Dermis blood vessel endothelial cell (primary cell): ENCODE data around the gene CHRM4. TPM values are rescaled to one million over a fixed set of nuclear protein-coding genes. Genes with fewer than 3 reads are reported as not detected.

Source experiments
- DNase-seq: peaks from one replicate; pipeline ENCODE4 v3.0.0; 2010
- total RNA-seq: library from RNA; depleted of rRNA; stranded (reverse); fragments of >200 nt; gene quantifications from 2 replicates; pipeline ENCODE4 v1.2.3, GENCODE V29; 2014

CHRM4 gene
- total RNA-seq, result 0.09 and 0.17 TPM in 2 replicates

DNA sequence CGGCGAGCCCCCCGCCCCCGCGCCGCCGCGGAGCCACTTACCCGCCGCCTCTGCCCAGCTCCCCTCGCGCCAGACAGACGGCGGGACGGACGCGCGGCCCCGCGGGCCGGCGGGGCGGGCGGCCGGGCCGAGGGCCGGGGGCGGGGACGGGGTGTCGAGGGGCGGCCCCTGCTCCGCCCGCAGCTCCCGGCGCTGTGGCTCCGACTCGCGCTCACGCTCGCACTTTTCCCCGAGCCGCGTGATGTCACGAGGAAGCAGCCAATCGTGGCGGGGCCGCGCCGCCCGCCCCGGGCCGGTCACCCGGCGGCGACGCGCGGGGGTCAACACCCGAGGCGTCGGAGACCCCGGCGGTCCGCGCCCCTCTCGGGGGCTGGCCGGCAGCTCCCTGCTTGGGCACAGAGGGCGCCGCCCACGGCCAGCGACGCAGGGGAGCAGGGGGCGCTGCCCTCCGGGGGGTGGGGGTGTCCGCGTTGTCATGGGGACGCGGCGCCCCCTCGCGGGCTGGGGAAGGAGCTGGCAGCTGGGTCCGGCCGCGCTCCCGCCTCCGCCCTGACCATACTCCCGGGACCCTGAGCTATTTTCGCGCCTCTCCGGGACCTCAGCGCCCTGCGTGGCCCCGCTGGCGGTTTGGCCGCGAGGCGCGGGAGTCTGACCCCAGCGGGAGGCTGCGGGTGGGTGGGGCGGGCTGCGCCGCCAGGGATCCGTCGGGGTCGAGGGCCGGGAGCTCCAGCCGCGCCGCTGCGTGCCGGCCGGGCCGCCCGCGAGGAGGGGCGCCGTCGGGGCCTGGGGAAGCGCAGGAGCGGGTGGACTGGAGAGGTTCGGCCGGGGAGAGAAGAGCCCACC lies at the start of gene CHRM4:
CHRM4 (minus strand) TSS at position 199 of the 843 bp plus-strand sequence. CDS start 5,219 bp downstream, outside the sequence.
- DNase-seq, result peak; percentile 64

DNA sequence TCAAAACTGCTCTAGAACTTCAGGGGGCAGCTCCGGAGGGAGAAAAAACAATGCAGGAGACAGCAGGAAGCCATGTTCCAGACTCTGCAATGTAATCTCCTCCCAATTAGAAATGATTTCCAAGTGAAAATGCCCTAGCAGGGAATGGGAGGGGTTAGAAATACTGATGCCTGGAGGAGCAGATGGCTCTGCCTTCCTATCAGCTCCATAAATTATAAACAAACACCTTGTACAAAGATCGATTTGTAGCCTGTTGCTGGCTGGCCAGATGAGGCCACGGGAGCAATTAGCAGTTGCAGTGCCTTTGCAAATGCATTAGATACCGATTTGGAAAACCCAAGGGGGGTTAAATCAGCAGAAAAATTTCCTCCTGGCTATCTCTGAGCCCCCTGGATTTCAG lies 46.6 kb upstream of the CHRM4 start:
- DNase-seq, result peak; percentile 32

DNA sequence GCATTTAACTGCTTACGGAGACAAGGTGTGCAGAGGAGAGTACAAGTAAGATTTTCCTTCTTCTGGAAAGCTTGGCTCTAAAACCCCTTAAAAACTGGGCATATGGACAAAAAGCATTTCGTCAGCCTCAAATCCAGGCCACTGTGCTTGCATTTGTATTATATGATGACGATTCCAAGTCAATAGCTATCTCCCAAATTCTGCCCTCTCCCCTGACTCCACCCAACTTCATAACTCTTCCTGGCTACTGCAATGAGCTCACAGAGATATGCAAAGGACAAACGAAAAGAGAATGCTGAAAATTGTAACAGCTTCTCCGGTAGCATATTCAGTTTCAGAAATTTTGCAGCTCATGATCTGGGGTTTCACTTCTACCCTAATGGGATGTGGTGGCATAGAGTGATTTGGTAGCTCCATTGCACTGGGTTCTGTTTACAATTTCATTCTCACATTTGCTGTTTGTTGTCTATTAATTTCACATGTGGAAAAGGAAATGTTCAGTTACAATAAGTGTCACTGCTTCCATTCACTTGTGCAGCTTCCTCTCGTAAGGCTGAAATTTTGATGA lies 45.6 kb upstream of the CHRM4 start:
- peak; percentile 31 for DNase-seq

DNA sequence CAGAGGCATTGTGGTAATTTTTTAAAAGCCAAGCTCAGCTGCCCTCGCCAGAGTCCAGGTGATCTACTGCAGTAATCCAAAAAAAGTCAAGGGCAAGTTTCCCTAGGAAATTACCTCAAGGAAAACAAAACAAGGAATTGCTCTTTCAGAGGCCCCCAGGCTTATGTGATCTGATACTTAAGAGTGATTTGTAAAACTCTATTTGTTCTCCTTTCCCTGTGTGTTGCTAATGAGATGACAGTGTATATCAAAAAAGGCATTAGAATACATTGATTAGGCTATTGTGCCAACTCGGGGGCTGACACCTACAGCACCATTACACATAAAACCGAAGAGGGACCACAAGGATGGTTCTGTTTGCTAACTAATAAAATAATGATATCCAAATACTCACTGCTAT lies 44.5 kb upstream of the CHRM4 start:
- DNase-seq, result no peak

DNA sequence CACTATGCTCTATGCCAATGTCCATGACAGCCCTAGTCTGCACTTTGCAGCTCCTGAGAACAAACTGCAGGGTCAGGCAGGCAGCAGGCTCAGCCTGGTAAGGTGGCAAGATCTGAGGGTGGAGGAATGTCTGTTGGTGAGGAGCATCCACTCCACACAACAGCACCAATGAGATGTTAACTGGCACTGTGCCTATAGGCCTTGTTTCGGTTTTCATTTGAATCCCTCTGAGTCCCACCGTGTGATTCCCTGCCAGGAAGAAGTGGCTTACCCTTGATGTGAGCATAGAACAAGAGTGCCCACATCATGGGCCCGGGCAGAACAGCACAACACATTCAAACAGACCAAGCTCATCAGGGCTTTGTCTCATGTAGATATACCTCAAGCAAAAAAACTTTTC lies 44.1 kb upstream of the CHRM4 start:
- DNase-seq, result peak; percentile 14

DNA sequence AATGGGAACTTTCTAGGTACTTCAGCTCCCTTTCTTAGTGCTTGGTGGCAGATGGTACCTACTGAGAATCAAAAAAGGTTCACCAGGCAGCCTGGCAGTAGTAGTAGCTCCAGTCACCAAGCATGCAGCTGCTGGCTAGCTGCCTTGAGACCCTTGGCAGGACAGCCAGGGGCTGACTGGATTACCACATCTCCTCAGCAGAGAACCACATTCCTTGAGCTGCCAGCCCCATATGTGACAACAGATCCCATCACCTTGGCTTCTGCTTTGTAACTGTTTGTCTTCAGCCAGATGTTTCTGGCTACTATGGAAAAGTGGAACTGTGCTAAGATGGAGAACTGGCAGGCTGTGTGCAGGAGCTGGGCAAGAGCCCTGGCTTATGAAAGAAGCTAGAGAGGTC lies 39.6 kb upstream of the CHRM4 start:
- no peak for DNase-seq

DNA sequence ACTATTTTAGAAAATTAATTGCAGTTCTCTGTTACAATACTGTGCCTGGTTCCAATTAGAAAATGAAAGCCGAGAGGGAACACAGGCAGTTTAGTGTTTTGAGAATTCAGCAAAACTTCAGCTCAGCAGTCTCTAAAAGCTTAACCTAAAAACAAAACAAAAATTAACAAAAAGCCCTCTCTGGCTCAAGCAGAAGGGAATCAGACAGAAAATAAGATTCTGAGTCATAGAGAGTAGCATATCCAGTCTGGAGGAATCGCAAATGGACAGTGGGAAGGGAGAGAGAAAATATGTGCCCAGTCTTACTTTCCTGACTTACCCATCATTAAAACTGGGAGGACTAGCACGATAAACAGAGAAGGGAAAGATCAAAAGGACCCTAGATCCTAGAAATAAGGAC lies 38.1 kb upstream of the CHRM4 start:
- no peak for DNase-seq

DNA sequence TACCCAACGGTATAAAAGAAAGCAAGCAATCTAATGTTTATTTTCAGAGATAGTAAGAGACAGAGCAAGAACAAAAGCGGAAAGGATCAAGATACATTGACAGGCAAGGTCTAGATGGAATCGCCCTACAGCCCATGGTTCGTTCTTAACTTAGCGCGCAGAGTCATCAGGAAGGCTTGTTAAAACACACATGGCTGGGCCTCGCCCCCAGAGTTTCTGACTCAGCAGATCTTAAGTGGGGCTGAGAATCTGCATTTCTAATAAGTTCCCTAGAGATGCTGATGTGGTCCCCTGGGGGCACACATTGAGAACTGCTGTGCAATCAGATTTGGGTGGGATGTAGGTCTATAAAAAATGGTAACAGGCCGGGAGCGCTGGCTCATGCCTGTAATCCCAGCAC lies 35.8 kb upstream of the CHRM4 start:
- no peak for DNase-seq

DNA sequence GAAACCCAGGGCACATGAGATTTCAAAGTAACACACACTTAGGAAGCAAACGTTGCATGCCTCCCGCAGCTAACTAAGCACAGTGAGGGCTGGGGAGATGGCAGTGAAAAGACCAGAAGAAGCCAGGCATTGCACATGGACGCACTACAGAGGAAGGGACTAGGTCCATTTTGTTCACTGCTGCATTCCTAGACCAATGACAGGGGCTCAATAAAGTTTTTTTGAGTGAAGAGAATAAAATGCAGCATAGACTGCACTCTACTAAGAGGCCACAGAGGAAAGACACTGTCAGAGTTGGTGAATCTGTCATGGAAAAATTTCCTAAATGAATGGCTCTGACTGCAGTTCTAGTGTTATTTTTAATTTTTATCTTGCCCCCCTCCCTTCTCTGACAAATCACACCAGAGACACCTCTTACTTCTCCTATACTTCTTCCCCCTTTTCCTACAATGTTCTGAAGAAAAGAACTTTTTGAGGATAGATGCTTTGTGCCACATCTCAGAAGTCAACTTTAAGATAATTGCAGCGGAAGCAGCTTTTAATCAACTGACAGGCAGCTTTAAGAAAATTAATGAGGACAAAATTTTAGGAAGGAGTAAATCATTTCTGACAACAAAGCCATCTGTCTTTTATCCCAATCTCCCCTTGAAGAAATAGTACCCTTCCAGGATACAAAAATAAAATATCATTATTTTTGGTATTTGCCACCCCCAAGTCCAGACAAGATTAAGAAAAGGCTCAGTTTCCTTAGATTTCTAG lies 34.8 kb upstream of the CHRM4 start:
- DNase-seq, result no peak

DNA sequence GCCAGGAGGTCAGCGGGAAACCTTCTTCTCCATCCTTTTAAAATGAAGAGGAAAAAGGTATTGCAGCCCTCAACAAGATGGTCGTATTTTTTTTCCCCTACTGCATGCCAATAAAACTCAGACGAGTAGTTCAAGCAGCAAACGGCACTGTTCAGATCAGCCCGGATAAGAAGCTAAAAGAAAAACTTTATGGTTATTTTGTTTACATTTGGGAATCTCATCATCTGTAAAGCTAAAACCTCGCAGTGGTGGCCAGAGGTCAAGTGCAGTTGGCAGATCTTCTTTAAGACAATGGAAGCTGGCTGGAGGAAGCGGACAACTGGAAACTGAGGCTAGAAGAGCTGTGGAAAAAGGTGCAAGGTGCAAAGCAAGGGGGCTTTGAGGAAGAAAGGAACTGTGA lies 31.0 kb upstream of the CHRM4 start:
- no peak for DNase-seq

DNA sequence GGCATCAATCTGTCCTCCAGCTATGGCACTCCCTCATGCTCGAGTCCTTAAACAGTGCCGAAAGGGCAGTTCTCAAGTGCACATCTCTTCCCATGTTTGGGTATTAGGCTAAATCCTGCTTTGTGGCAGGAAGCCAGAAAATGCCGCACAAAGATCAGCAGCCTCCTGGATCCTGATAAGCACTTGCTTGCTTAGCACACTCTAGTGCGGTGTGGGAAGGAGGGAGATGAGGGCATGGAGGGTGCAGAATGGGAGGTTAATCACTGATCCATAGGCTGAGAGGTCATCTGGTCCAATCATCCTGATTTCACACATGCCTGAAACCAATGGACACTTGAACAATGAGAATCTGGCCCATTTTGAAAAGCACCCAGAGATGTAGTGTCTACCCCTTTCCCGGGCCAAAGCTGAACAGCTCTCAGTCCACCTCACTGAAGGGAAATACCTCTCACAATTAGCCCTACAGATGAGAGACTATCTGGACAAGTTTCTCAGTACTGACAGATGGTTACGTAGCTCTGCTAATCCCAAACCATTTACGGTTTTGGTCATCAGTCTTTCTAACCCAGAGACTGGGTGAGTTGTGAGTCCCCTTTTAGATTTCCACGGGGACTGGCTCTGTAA lies 29.8 kb upstream of the CHRM4 start:
- no peak for DNase-seq

DNA sequence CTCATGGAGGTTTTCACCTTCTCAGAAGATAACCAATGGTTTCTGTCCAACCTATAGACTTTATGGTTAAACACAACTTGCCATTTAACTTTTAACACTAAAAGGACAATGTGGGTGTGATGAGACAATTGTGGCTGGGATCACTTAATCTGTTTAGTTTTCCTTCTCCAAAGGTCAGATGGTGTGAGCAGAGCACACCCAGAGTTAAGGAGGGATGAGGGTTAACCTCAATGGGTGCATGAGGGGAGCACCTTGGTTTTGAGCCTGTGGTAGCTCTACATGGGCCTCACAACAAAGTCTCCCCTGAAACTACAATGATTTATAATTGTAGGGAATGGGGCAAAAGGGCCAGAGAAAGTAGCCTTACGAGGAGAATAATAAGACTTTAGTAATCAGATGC lies 28.9 kb upstream of the CHRM4 start:
- DNase-seq, result no peak

DNA sequence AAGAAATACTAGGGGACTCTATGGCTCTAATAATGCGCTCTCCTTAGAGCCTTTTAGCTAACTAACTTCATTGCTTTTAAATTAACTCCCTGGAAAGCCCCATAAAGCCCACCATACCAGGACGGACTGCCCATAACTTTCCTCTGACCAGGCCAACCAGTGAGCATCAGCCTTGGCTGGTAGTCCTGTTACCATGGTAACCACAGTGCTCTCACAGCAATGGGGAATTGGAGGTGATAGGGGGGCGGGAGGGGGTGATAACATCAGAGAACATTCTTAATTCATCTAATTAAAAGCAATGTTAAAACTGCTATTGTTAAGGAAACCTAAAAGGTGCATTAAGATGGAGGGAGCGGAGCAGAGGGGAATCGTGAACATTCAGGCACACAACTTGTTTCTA lies 27.2 kb upstream of the CHRM4 start:
- no peak for DNase-seq

DNA sequence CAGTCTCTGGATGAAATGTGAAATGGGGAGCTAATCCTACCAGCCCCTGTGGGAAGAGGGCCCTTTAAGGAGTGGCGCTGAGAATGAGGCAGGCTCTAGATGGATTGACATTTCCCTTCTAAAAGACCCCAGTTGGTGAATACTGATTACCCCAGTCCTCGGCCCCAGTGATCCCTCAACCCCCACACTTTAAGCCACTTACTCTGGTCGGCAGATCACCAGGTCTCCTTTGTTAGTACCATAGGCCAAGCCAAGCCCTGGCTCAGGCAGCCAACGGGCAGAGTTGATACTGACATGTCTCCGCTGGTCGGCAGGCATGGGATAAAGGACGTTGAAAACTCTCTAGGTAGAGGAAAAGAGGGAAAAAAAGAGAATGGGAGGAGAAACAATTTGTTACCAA lies 26.1 kb upstream of the CHRM4 start:
- DNase-seq, result no peak

DNA sequence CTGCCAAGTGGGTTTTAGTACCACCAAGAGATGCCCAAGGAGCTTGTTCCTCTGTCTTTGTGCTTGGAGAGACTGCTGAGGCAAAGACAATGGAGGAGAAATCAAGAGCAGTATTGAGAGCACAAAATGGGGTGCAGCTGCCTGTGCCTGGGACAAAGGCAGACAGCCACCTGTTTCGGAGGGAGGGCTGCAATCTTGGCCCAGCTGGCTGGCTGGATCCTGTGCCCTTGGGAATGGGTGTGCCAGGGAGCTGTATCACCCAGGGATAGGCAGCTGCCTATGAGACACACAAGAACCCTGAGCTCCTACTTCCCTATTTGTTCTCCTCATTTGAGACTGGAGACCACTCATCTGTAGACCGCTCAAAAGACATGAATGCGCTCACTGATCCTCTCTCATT lies 23.3 kb upstream of the CHRM4 start:
- no peak for DNase-seq

DNA sequence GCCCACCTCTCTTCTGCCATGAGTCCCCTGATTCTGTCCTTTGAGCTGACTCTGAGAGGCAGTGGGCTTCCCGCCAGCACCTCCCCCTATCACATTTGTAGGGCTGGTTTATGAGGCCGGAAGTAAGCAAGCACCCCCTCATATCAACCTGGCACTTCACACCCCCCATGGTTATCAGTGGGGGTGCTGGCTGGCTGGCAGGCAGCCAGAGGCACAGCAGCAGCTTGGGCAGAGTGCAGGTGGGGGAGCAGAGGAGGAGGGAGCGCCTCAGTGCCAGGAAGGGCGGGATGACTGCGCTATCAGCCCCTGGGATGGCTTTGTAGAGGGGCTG lies 22.9 kb upstream of the CHRM4 start:
- DNase-seq, result no peak

DNA sequence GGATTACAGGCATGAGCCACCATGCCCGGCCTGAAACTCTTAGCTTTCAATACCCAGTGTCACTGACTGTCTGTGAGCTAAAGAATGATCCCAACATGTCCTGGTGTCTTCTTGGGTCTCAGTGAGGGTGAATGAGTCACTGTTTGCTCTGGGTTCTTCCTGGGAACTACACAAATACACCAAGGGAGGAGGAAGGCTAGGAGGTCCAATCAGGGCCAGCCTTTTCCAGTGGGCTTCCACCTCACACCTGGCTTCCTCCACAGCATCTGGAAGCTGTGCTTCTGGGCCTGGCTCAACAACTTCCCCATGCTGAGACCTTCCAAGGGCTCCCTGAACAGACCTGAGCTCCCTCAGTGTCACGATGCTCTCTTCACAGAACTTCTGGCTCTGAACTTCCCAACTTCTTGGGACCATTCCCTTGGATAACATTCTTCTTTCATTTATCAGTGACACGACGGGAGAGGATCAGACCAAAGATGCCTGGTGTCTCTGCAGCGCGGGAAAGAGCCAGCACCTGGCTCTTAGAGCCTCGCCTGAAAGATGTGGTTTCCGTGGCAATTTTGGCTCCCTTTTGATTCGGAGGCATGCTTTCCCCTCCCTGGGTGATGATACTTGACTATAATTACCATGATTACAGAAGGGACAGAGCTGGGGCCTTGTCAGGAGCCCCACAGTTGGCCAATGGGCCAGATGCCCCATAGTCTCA lies 22.3 kb upstream of the CHRM4 start:
- DNase-seq, result no peak

DNA sequence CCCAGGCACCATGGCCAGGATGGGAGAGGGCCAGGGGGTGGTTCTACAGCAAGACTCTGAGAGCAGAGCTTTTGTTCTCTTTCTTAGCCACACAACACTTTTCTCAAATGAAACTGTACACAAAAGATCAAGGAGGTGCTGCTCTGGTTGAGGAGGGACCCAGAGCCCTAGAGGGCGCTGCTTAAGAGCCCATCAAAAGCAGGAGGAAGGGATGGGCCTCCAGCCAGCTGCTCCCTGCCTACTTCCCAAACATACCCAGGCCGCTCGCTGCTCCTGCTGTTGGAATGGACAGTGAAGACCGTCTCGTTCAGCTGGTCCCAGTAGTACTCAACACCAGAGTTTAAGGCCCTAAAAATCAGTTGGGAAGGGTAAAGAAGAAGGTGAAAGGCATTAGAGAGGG lies 18.4 kb upstream of the CHRM4 start:
- DNase-seq, result peak; percentile 39

DNA sequence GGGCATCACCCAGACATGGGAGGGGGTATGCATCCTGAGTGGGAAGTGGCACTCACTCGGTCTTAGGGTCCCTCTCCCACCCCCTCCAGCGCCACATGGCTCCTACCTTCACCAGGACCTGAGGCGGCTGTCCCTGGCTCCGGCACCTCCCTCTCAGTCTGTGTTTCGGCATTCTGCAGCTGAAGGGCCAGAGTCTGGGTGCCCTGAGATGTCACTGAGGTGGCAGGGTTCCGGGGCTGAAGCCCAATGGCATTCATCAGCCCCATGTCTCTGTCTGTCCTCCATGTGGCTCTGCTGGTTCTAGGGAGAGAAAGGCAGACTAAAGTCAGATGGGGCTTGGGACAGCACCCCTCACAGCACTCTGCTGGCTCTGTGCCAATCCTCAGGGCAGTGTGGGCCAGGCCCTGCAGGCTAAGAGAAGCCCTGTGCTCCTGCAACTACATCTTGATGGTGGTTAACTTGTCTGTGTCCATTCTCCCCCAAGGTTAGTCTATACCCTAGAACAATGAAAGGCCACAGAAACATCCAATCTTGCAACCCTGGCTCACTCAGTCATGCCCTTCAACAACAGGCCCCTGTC lies 16.9 kb upstream of the CHRM4 start:
- no peak for DNase-seq

DNA sequence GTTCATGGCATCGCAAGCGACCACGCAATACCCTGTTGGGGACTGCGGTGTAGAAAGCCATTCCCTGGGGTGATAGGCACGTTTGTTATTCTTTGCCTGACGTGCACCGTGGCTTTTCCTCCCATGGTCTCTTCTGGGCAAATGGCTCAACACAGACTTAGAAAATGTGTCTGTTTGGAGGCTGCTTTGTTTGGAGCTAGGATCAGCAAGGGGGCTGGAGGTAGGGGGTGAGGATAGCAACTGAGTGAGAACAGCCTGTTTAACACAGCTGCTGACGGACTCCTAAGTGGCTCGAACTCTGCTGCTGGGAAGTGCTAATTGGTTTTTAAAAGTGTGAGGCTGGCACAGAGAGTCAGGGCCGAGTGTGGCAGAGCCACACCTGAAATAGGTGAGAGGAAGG lies 16.1 kb upstream of the CHRM4 start:
- no peak for DNase-seq

DNA sequence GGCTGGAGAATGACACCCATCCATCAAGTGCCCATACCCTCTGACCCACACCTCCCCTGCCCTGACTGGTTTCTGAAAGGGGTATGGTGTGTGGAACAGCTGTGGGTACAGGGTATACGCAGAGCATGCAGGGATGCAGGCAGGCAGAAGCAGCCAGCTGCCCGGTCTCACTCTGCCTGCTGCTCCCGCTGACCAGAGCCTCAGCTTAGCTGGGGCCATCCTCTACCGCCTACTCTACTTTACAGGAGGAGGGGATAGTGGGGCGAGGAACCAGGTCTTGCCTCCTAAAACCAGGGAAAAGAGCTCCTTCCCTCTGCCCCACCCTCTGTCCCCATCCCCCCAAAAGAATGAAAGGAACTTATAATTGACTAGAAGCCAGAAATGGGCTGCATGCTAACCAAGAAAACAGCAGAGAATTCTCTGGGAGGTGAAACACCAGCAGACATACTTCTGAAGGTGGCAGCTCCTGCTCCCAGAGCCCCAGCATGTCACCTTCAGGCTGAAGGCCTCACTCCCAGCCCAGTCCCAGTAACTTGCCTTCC lies 13.0 kb upstream of the CHRM4 start:
- DNase-seq, result no peak
